Midbrain (tissue), 1 donor: ENCODE data around the gene CAGE1.
"Not testable (repeated sequence)": the region's sequence is repeated elsewhere in the genome, so short reads cannot be mapped to it uniquely, and the experiment has no call there.

Source experiments
- DNase-seq: peaks from one replicate; lab custom pipeline; 2025; lab: John Stamatoyannopoulos, UW

Gene CAGE1

GRCh38 chr6:7339007-7339732, 50.4 kb downstream of the CAGE1 start:
- DNase-seq, result not testable (repeated sequence)

GRCh38 chr6:7338031-7338430, 51.5 kb downstream of the CAGE1 start:
- DNase-seq, result no peak

GRCh38 chr6:7335519-7335918, 54.0 kb downstream of the CAGE1 start:
- DNase-seq, result no peak

- DNase-seq, result no peak
Measured at GRCh38 chr6:7334685-7335084, 54.9 kb downstream of the CAGE1 start.

- peak; percentile 7 for DNase-seq
Measured at GRCh38 chr6:7332090-7332745, 57.3 kb downstream of the CAGE1 start.

GRCh38 chr6:7331452-7331851, 58.1 kb downstream of the CAGE1 start:
- DNase-seq, result no peak

- DNase-seq, result no peak
Measured at GRCh38 chr6:7328243-7328642, 61.3 kb downstream of the CAGE1 start.

GRCh38 chr6:7325750-7326149, 63.8 kb downstream of the CAGE1 start:
- no peak for DNase-seq

GRCh38 chr6:7324520-7324919, 65.0 kb downstream of the CAGE1 start:
- peak; percentile 30 for DNase-seq

- no peak for DNase-seq
Measured at GRCh38 chr6:7323074-7323473, 66.5 kb downstream of the CAGE1 start.

- not testable (repeated sequence) for DNase-seq
Measured at GRCh38 chr6:7321866-7322265, 67.7 kb downstream of the CAGE1 start.

- not testable (repeated sequence) for DNase-seq
Measured at GRCh38 chr6:7319406-7319805, 70.1 kb downstream of the CAGE1 start.

- DNase-seq, result no peak
Measured at GRCh38 chr6:7317538-7317937, 72.0 kb downstream of the CAGE1 start.

- DNase-seq, result no peak
Measured at GRCh38 chr6:7316658-7317533, 72.6 kb downstream of the CAGE1 start.

GRCh38 chr6:7315948-7316365, 73.6 kb downstream of the CAGE1 start:
- DNase-seq, result no peak

GRCh38 chr6:7315087-7315947, 74.2 kb downstream of the CAGE1 start:
- DNase-seq, result not testable (repeated sequence)

GRCh38 chr6:7314414-7314813, 75.1 kb downstream of the CAGE1 start:
- no peak for DNase-seq

- DNase-seq, result no peak
Measured at GRCh38 chr6:7313505-7314165, 75.9 kb downstream of the CAGE1 start.

- DNase-seq, result peak; percentile 98
Measured at GRCh38 chr6:7312616-7313504, 76.7 kb downstream of the CAGE1 start, which contains the start of gene SSR1. Gene SSR1 (minus strand): TSS chr6:7313199. CDS start chr6:7313120, 79 bp downstream.
